B cell (primary cell): ENCODE data around the gene CYREN. TPM values are rescaled to one million over a fixed set of nuclear protein-coding genes. Genes with fewer than 3 reads are reported as not detected.

Source experiments
- ATAC-seq: fragments of 200-7000 bp; cut with Tn5 transposase; one replicate; pipeline ENCODE4 v1.10.0; 2021; ENCODE audit warnings: low read depth, mild to moderate bottlenecking, moderate number of reproducible peaks, moderate library complexity
- CTCF ChIA-PET: fragments of 350-600 bp; sonication (Branson Sonifier 250); formaldehyde crosslinking; loops from one replicate; lab custom pipeline; 2021; ENCODE audit warnings: antibody characterized with exemption, inconsistent platforms; lab: Charles Lee
- POLR2A ChIA-PET: fragments of 350-600 bp; sonication (Branson Sonifier 250); formaldehyde crosslinking; loops from one replicate; lab custom pipeline; 2021; ENCODE audit warnings: antibody characterized with exemption; lab: Charles Lee
- DNase-seq: peaks from one replicate; pipeline ENCODE4 v3.0.0; 2013
- H2AFZ ChIP-seq: 2 replicates; pipeline ENCODE4 v1.6.1; 2012; ENCODE audit warnings: mild to moderate bottlenecking, low read depth, low read length; ENCODE audit not compliant: insufficient read depth, poor library complexity, severe bottlenecking
- H3K27ac ChIP-seq, 2 donors: 1 replicate in 1 of 2; 2 replicates in 1 of 2; pipeline ENCODE4 v1.5.1; 2012 to 2013; ENCODE audit warnings: low read length in 2 of 2, mild to moderate bottlenecking in 2 of 2, moderate library complexity in 1 of 2
- H3K27me3 ChIP-seq, 4 experiments: fragments of 200-600 bp in 1 of 4; sonication (generic) in 1 of 4; replicated peaks in 1 of 4; 1 replicate in 2 of 4; 2 replicates in 2 of 4; pipeline versions ENCODE4 v1.6.1 to v1.7.0; 2013 to 2016; ENCODE audit warnings: low read length in 3 of 4, mild to moderate bottlenecking in 2 of 4, mixed read lengths in 1 of 4, moderate library complexity in 1 of 4; ENCODE audit not compliant: insufficient read depth in 4 of 4, control insufficient read depth in 3 of 4; ENCODE audit errors: control extremely low read depth in 1 of 4
- H3K36me3 ChIP-seq, 2 experiments: replicated peaks in 1 of 2; 1 replicate in 1 of 2; 2 replicates in 1 of 2; pipeline versions ENCODE4 v1.6.1 to v1.7.1; 2013; ENCODE audit warnings: low read length in 1 of 2; ENCODE audit not compliant: insufficient read depth in 2 of 2, control insufficient read depth in 1 of 2; ENCODE audit errors: control extremely low read depth in 1 of 2, extremely low read depth in 1 of 2
- H3K4me1 ChIP-seq, 2 donors: fragments of 200-600 bp in 1 of 2; sonication (generic) in 1 of 2; 1 replicate in 1 of 2; 2 replicates in 1 of 2; pipeline versions ENCODE4 v1.5.1 to v1.6.1; 2013 to 2017; ENCODE audit warnings: low read length in 2 of 2; ENCODE audit not compliant: control insufficient read depth in 2 of 2, insufficient read depth in 2 of 2
- H3K4me2 ChIP-seq: replicated peaks from 2 replicates; pipeline ENCODE3; 2012; ENCODE audit warnings: mild to moderate bottlenecking, low read depth, low read length; ENCODE audit not compliant: poor library complexity, severe bottlenecking
- H3K4me3 ChIP-seq, 5 experiments: fragments of 200-600 bp in 1 of 5; sonication (generic) in 1 of 5; 1 replicate in 3 of 5; 2 replicates in 2 of 5; pipeline versions ENCODE4 v1.5.1 to v1.7.0; 2011 to 2016; ENCODE audit warnings: low read length in 4 of 5, mild to moderate bottlenecking in 4 of 5, low read depth in 2 of 5, control low read depth in 1 of 5, moderate library complexity in 1 of 5; ENCODE audit not compliant: insufficient read depth in 1 of 5; ENCODE audit errors: control extremely low read depth in 1 of 5, extremely low read depth in 1 of 5
- H3K79me2 ChIP-seq: fragments of 200-600 bp; sonication (generic); one replicate; pipeline ENCODE4 v1.6.0; 2016; ENCODE audit warnings: low read length; ENCODE audit not compliant: control insufficient read depth, insufficient read depth
- H3K9ac ChIP-seq: fragments of 200-600 bp; sonication (generic); 2 replicates; pipeline ENCODE4 v1.6.1; 2017; ENCODE audit warnings: mild to moderate bottlenecking, low read length, moderate library complexity
- H3K9me3 ChIP-seq, 3 donors: one replicate each; pipeline versions ENCODE4 v1.6.1 to v1.7.1; 2013; ENCODE audit warnings: low read length in 2 of 3; ENCODE audit not compliant: control insufficient read depth in 2 of 3, insufficient read depth in 1 of 3; ENCODE audit errors: control extremely low read depth in 1 of 3
- H4K20me1 ChIP-seq: 2 replicates; pipeline ENCODE4 v1.6.0; 2012; ENCODE audit warnings: mild to moderate bottlenecking, low read length; ENCODE audit not compliant: insufficient read depth, control insufficient read depth, poor library complexity, severe bottlenecking
- H3K27ac Mint-ChIP-seq: one replicate; pipeline ENCODE4 v1.8.0; 2021; ENCODE audit warnings: mixed read lengths
- H3K27me3 Mint-ChIP-seq: one replicate; pipeline ENCODE4 v1.8.0; 2021; ENCODE audit warnings: mixed read lengths
- H3K4me1 Mint-ChIP-seq: one replicate; pipeline ENCODE4 v1.8.0; 2021; ENCODE audit warnings: mixed read lengths
- H3K4me3 Mint-ChIP-seq: one replicate; pipeline ENCODE4 v1.8.0; 2021; ENCODE audit warnings: mixed read lengths
- H3K9me3 Mint-ChIP-seq: one replicate; pipeline ENCODE4 v1.8.0; 2022; ENCODE audit warnings: mixed read lengths; ENCODE audit not compliant: insufficient read depth
- CTCF ChIP-seq: fragments of 200-600 bp; IDR thresholded peaks from one replicate; pipeline ENCODE4 v1.8.0; 2022; ENCODE audit warnings: antibody characterized with exemption, mild to moderate bottlenecking
- EZH2 ChIP-seq: IDR thresholded peaks from 2 replicates; pipeline ENCODE4 v1.6.1; 2012; ENCODE audit warnings: borderline replicate concordance, low read depth, mild to moderate bottlenecking, moderate library complexity, low read length; ENCODE audit not compliant: insufficient read depth, poor library complexity, severe bottlenecking
- WGBS: methylation state at CpG from one replicate; pipeline ENCODE4 v1.1.5; 2013; ENCODE audit warnings: missing lambda C conversion rate; ENCODE audit not compliant: insufficient coverage; 5-methylcytosine and 5-hydroxymethylcytosine counted together
- intact Hi-C: fragments of 100-400 bp; cut with micrococcal nuclease; formaldehyde crosslinking; loops from one replicate; pipeline ENCODE4 v1.10.0; 2022
- polyA plus RNA-seq: library from polyadenylated mRNA; depleted of rRNA; stranded (reverse); fragments of >200 nt; gene quantifications from 2 replicates; pipeline ENCODE4 v1.2.3, GENCODE V29; 2012
- total RNA-seq, 2 donors: library from RNA; stranded (reverse); fragments of 120-200 nt in 1 of 2; gene quantifications; 1 replicate in 1 of 2; 2 replicates in 1 of 2; pipeline versions ENCODE4 v1.2.3 to v1.2.4, GENCODE V29; 2013 to 2022

The CYREN gene
- total and polyA plus RNA-seq, 2 donors (not counting 1 experiment from before 2014, with no cell fraction given), result 19.2 to 54.6 TPM

GRCh38 chr7:135159359-135160085 lies 11.0 kb downstream of the CYREN start:
- Mint-ChIP-seq H3K4me3 (peak overlapping the region; percentile 1), H3K27me3 (no peaks in the 10 kb centered on the region), H3K4me1 (peaks cover 55% of the 10 kb centered on the region), H3K27ac (peak overlapping the region; percentile 50), H3K9me3 (peaks cover 11% of the 10 kb centered on the region)
- peaks cover 26 to 32% of the 10 kb centered on the region in 2 donors for H3K4me1 ChIP-seq
- H3K9ac ChIP-seq, result no peak overlapping the region
- H3K27ac ChIP-seq, result peak overlapping the region in 1 of 2 donors; percentile 59
- intact Hi-C loops, result no loop called here
- peak overlapping the region; percentile 52 for H3K4me2 ChIP-seq
- CTCF ChIA-PET, result interaction anchor here (1.1 to 4.9 kb wide), 5 partner anchors 10 to 176 kb away, joined by 3 to 47 read pairs (median 29); partner anchors contain the start of genes AGBL3, CYREN and TMEM140
- POLR2A ChIA-PET, result interaction anchor here (0.7 to 2.9 kb wide), 6 partner anchors 8 to 1559 kb away, joined by 3 to 22 read pairs (median 6); partner anchors contain the start of genes AGBL3, CYREN and TMEM140
- no peaks in the 10 kb centered on the region for H3K27me3 ChIP-seq
- no peak overlapping the region for H3K4me3 ChIP-seq
- ATAC-seq, result no peak
- WGBS, result 100% methylated on average over 1 of the region's 2 CpGs
- H3K79me2 ChIP-seq, result peaks cover 74% of the 10 kb centered on the region
- DNase-seq, result no peak
- no peak overlapping the region for H2AFZ ChIP-seq
- peaks cover 0 to 25% of the 10 kb centered on the region in 2 experiments for H3K36me3 ChIP-seq
- H4K20me1 ChIP-seq, result peaks cover 27% of the 10 kb centered on the region
- peaks cover 1 to 17% (median 16%) of the 10 kb centered on the region in 3 donors for H3K9me3 ChIP-seq
- TF ChIP-seq CTCF, result no peak
- no peak for TF ChIP-seq EZH2

GRCh38 chr7:135158874-135159273 lies 11.6 kb downstream of the CYREN start:
- Mint-ChIP-seq H3K27me3 (no peaks in the 10 kb centered on the region), H3K4me3 (no peak overlapping the region), H3K27ac (peak overlapping the region; percentile 73), H3K4me1 (peaks cover 58% of the 10 kb centered on the region), H3K9me3 (peaks cover 14% of the 10 kb centered on the region)
- ATAC-seq, result no peak
- H3K4me3 ChIP-seq, result no peak overlapping the region
- H2AFZ ChIP-seq, result no peak overlapping the region
- no peak overlapping the region for H3K4me2 ChIP-seq
- peaks cover 27% of the 10 kb centered on the region for H4K20me1 ChIP-seq
- H3K9me3 ChIP-seq, result peaks cover 1 to 17% (median 16%) of the 10 kb centered on the region in 3 donors
- H3K79me2 ChIP-seq, result peaks cover 80% of the 10 kb centered on the region
- intact Hi-C loops, result no loop called here
- H3K27ac ChIP-seq, result peak overlapping the region in 1 of 2 donors; percentile 59
- no peaks in the 10 kb centered on the region for H3K27me3 ChIP-seq
- H3K4me1 ChIP-seq, result peaks cover 26 to 32% of the 10 kb centered on the region in 2 donors
- ChIA-PET CTCF (interaction anchor here (2.0 to 4.9 kb wide), 3 partner anchors 9 to 13 kb away, joined by 5 to 47 read pairs (median 41); partner anchors contain the start of genes CYREN and TMEM140), POLR2A (interaction anchor here (0.7 to 1.1 kb wide), 3 partner anchors 11 to 1558 kb away, joined by 3 read pairs; partner anchors contain the start of gene TMEM140)
- peaks cover 0 to 20% of the 10 kb centered on the region in 2 experiments for H3K36me3 ChIP-seq
- TF ChIP-seq EZH2, result no peak
- no peak for TF ChIP-seq CTCF
- DNase-seq, result no peak
- WGBS, result 87% methylated on average over 5 of the region's 6 CpGs
- no peak overlapping the region for H3K9ac ChIP-seq
